SK-N-SH (cell line): Measurements from ENCODE around the gene MARVELD2. TPM values are rescaled to one million over a fixed set of nuclear protein-coding genes. Genes with fewer than 3 reads are reported as not detected.

Source experiments
- CTCF ChIA-PET: fragments of 300-600, 350-600 bp; formaldehyde crosslinking; extraction: SDS; loops from one replicate; lab custom pipeline; 2021; lab: Yijun Ruan, JAX
- POLR2A ChIA-PET: fragments of 350-600 bp; sonication (Branson Sonifier 250); formaldehyde crosslinking; extraction: SDS; loops from one replicate; lab custom pipeline; 2020; ENCODE audit warnings: antibody characterized with exemption, inconsistent platforms; lab: Yijun Ruan, JAX
- DNase-seq: peaks from one replicate; pipeline ENCODE4 v3.0.0; 2012
- H2AFZ ChIP-seq: fragments of 200-600 bp; sonication (generic); 2 replicates; pipeline ENCODE4 v1.8.1; 2016; ENCODE audit warnings: antibody characterized with exemption, mild to moderate bottlenecking, low read depth
- H3F3A ChIP-seq: fragments of 200-600 bp; sonication (generic); replicated peaks from 2 replicates; pipeline ENCODE3; 2016; ENCODE audit warnings: antibody characterized with exemption, mild to moderate bottlenecking; ENCODE audit not compliant: insufficient read depth
- H3K27ac ChIP-seq, 2 experiments: fragments of 200-500 bp in 1 of 2; fragments of 200-600 bp in 1 of 2; sonication (Bioruptor generic) in 1 of 2; sonication (generic), shearing (Covaris generic) in 1 of 2; 2 replicates each; pipeline versions ENCODE4 v1.5.1 to v1.6.1; 2014 to 2016; ENCODE audit warnings: low read depth in 2 of 2, inconsistent platforms in 1 of 2, low read length in 1 of 2, mild to moderate bottlenecking in 1 of 2, mixed read lengths in 1 of 2
- H3K27me3 ChIP-seq: fragments of 200-600 bp; sonication (generic), shearing (Covaris generic); 2 replicates; pipeline ENCODE4 v1.6.1; 2016; ENCODE audit warnings: mixed run types; ENCODE audit not compliant: insufficient read depth
- H3K36me3 ChIP-seq, 2 experiments: fragments of 200-500 bp in 1 of 2; fragments of 200-600 bp in 1 of 2; sonication (Bioruptor generic) in 1 of 2; sonication (generic) in 1 of 2; replicated peaks in 1 of 2; 2 replicates each; pipeline versions ENCODE3 to v1.5.1; 2014 to 2016; ENCODE audit warnings: low read length in 1 of 2, mild to moderate bottlenecking in 1 of 2; ENCODE audit not compliant: insufficient read depth in 2 of 2, control insufficient read depth in 1 of 2
- H3K4me1 ChIP-seq, 2 experiments: fragments of 200-500 bp in 1 of 2; fragments of 200-600 bp in 1 of 2; sonication (Bioruptor generic) in 1 of 2; sonication (generic), shearing (Covaris generic) in 1 of 2; 2 replicates each; pipeline versions ENCODE4 v1.5.1 to v1.6.1; 2014 to 2016; ENCODE audit warnings: low read depth in 1 of 2, low read length in 1 of 2, mixed run types in 1 of 2; ENCODE audit not compliant: insufficient read depth in 2 of 2, control insufficient read depth in 1 of 2
- H3K4me2 ChIP-seq: fragments of 200-600 bp; sonication (generic), shearing (Covaris generic); 2 replicates; pipeline ENCODE4 v1.6.1; 2017; ENCODE audit warnings: mixed run types
- H3K4me3 ChIP-seq, 2 experiments: fragments of 200-500 bp in 1 of 2; fragments of 200-600 bp in 1 of 2; sonication (Bioruptor generic) in 1 of 2; sonication (generic), shearing (Covaris generic) in 1 of 2; 2 replicates each; pipeline versions ENCODE4 v1.5.1 to v1.8.1; 2014 to 2016; ENCODE audit warnings: low read depth in 2 of 2, inconsistent platforms in 1 of 2, low read length in 1 of 2, mild to moderate bottlenecking in 1 of 2, mixed read lengths in 1 of 2, moderate library complexity in 1 of 2
- H3K79me2 ChIP-seq: fragments of 200-600 bp; sonication (generic); 2 replicates; pipeline ENCODE4 v1.8.1; 2017; ENCODE audit warnings: mild to moderate bottlenecking; ENCODE audit not compliant: insufficient read depth
- H3K9ac ChIP-seq: fragments of 200-600 bp; sonication (generic); 2 replicates; pipeline ENCODE4 v1.6.1; 2017; ENCODE audit warnings: mixed run types
- H3K9me2 ChIP-seq: fragments of 200-600 bp; sonication (generic); 2 replicates; pipeline ENCODE4 v1.6.1; 2017; ENCODE audit warnings: mixed run types
- H3K9me3 ChIP-seq: fragments of 200-600 bp; sonication (generic); 2 replicates; pipeline ENCODE4 v1.6.1; 2017; ENCODE audit warnings: mixed run types, mild to moderate bottlenecking, moderate library complexity
- H4K20me1 ChIP-seq: fragments of 200-600 bp; sonication (generic); 2 replicates; pipeline ENCODE4 v1.6.1; 2017; ENCODE audit warnings: mild to moderate bottlenecking, mixed run types; ENCODE audit not compliant: insufficient read depth
- FOXJ3 ChIP-seq: sonication (generic); formaldehyde crosslinking; IDR thresholded peaks from 2 replicates; pipeline ENCODE4 v1.5.1; 2020; ENCODE audit warnings: mild to moderate bottlenecking, missing genetic modification reagents
- GATA2 ChIP-seq: sonication (generic); formaldehyde crosslinking; IDR thresholded peaks from 2 replicates; pipeline ENCODE4 v1.5.0; 2020; ENCODE audit warnings: mild to moderate bottlenecking, missing genetic modification reagents
- JUND ChIP-seq: IDR thresholded peaks from 2 replicates; pipeline ENCODE4 v1.4.0; 2012
- NFIC ChIP-seq: IDR thresholded peaks from 2 replicates; pipeline ENCODE4 v1.4.0; 2012; ENCODE audit warnings: borderline replicate concordance
- NRF1 ChIP-seq: IDR thresholded peaks from 2 replicates; pipeline ENCODE4 v1.6.1; 2012; ENCODE audit warnings: low read depth, mild to moderate bottlenecking, low read length
- POLR2AphosphoS5 ChIP-seq: IDR thresholded peaks from 2 replicates; pipeline ENCODE4 v1.6.1; 2012; ENCODE audit warnings: low read depth, low read length
- RAD21 ChIP-seq: IDR thresholded peaks from 2 replicates; pipeline ENCODE4 v1.6.1; 2012; ENCODE audit warnings: mild to moderate bottlenecking, low read length
- SIN3A ChIP-seq: IDR thresholded peaks from 2 replicates; pipeline ENCODE4 v1.6.1; 2012; ENCODE audit warnings: low read depth, mild to moderate bottlenecking, low read length, moderate library complexity, borderline replicate concordance
- TCF12 ChIP-seq: IDR thresholded peaks from 2 replicates; pipeline ENCODE4 v1.4.0; 2012
- TEAD4 ChIP-seq: IDR thresholded peaks from 2 replicates; pipeline ENCODE4 v1.4.0; 2012; ENCODE audit warnings: mild to moderate bottlenecking, borderline replicate concordance; ENCODE audit not compliant: insufficient read depth
- YY1 ChIP-seq: IDR thresholded peaks from 2 replicates; pipeline ENCODE4 v1.4.0; 2012; ENCODE audit warnings: low read depth, mild to moderate bottlenecking
- WGBS: methylation state at CpG from one replicate; pipeline ENCODE4 v1.1.6; 2017; ENCODE audit warnings: low lambda C conversion rate; 5-methylcytosine and 5-hydroxymethylcytosine counted together
- polyA plus RNA-seq, 3 experiments: library from polyadenylated mRNA; depleted of rRNA; stranded (reverse); fragments of >200 nt; gene quantifications; 2 replicates each; pipeline ENCODE4 v1.2.3, GENCODE V29; 2012
- TF ChIP-seq, protein P1 (sequence below): IDR thresholded peaks from 2 replicates; pipeline ENCODE4 v1.4.0; 2012; ENCODE audit warnings: low read depth, borderline replicate concordance
- TF ChIP-seq, protein P2 (sequence below): fragments of 150-350 bp; IDR thresholded peaks from 2 replicates; pipeline ENCODE4 v1.6.1; 2016; ENCODE audit warnings: mild to moderate bottlenecking, low read depth, low read length

MARVELD2 gene
- polyA plus RNA-seq, 1 of the 3 experiments (the other 2 are of a cell fraction) = 0.07 TPM

DNA sequence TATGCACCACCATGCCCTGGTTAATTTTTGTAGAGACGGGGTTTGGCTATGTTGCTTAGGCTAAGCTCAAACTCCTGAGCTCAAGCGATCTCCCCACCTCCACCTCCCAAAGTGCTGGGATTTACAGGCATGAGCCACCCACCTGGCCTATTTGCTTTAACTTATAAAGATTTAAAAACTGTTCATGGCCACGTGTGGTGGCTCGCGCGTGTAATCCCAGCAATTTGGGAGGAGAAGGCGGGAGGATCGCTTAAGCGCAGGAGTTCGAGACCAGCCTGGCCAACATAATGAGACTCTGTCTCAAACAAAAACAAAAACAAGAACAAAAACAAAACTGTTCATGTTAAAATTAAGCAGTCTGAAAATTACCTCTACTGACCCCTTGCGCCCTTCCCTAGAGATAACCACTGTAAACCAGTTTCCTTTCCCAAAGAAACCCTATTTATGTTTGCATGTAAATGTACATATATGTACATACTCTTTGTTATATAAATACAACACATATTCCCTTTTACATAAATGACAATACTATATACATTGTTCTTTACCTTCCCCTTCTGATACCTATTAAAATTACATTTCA lies 47.1 kb upstream of the MARVELD2 start:
- Histone ChIP-seq H3K36me3 (peaks cover 25 to 36% of the 10 kb centered on the region in 2 experiments), H3K4me1 (peaks cover 7 to 13% of the 10 kb centered on the region in 2 experiments; a peak in 3 of 4 replicates), H3K27me3 (no peaks in the 10 kb centered on the region), H3K9me3 (no peaks in the 10 kb centered on the region), H3K9ac (peak overlapping the region; percentile 99), H4K20me1 (peaks cover 15% of the 10 kb centered on the region; the same call in 1 of the 2 replicates), H3K79me2 (peaks cover 94% of the 10 kb centered on the region), H3K27ac (peak overlapping the region in 1 of 2 experiments; percentile 96; a peak in 2 of 4 replicates), H3K4me2 (peak overlapping the region; percentile 84)
- WGBS = 94% methylated on average over 11 of the region's 11 CpGs
- CTCF ChIA-PET = interaction anchor here (1.0 to 1.1 kb wide), 2 partner anchors 274 to 325 kb away, joined by 3 read pairs; partner anchors contain the start of gene SLC30A5
- DNase-seq = no peak
- POLR2A ChIA-PET = no interaction called here
- TF ChIP-seq, protein P1, sequence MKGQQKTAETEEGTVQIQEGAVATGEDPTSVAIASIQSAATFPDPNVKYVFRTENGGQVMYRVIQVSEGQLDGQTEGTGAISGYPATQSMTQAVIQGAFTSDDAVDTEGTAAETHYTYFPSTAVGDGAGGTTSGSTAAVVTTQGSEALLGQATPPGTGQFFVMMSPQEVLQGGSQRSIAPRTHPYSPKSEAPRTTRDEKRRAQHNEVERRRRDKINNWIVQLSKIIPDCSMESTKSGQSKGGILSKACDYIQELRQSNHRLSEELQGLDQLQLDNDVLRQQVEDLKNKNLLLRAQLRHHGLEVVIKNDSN = no peak
- TF ChIP-seq NFIC (no peak), RAD21 (no peak), TEAD4 (no peak), NRF1 (no peak), JUND (no peak)
- TF ChIP-seq, protein P2, sequence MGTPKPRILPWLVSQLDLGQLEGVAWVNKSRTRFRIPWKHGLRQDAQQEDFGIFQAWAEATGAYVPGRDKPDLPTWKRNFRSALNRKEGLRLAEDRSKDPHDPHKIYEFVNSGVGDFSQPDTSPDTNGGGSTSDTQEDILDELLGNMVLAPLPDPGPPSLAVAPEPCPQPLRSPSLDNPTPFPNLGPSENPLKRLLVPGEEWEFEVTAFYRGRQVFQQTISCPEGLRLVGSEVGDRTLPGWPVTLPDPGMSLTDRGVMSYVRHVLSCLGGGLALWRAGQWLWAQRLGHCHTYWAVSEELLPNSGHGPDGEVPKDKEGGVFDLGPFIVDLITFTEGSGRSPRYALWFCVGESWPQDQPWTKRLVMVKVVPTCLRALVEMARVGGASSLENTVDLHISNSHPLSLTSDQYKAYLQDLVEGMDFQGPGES = no peak
- TF ChIP-seq, all 33 proteins: peak for 0
- peak overlapping the region; percentile 85; the same call in 1 of the 2 replicates for H2AFZ ChIP-seq
- no peaks in the 10 kb centered on the region for H3K9me2 ChIP-seq
- H3K4me3 ChIP-seq = peak overlapping the region; percentile 88 to 90
- peaks cover 9% of the 10 kb centered on the region for H3F3A ChIP-seq

DNA sequence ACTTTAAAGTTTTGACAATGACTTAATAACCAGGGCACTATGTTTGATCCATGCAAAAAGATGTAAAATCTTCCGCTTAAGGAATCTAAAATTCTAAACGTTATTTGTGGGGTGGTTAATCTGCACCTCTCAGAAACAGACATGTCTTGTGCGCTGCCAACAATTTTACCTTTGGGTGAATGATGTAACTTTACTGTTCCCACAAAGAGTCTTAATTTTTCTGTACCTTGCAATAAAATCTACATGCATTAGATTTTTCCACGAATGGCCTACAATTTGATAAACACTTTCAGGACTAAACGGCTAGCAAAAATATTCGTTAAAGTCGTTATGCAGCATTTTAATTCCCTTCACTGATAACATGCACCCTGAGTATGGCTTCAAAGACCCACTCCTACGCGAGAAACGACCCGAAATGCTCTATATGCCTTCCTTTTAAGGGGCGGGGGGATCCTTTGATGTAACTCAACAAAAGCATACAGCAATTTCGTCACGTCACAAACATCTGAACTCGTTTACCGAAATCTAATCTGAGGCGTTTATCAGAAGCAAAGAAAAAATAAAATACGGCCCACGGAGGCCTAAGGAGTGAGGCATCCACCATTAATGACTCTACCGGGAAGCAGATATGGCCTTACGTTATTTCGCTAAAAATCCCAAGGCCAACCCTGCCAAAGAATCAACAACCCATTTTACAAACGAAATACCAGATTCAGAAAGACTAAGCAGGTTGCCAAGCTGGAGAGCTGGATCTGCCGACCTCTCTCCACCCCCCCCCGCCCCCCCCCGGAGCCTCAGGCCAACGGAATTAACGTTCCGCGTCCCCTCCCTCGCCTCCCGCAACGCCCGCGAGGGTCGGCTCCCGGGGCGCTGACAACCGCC lies 46.2 kb upstream of the MARVELD2 start:
- Histone ChIP-seq H3K4me3 (peak overlapping the region; percentile 88 to 90), H3K36me3 (peaks cover 26 to 37% of the 10 kb centered on the region in 2 experiments), H3F3A (peaks cover 9% of the 10 kb centered on the region), H3K27me3 (no peaks in the 10 kb centered on the region), H2AFZ (peak overlapping the region; percentile 85), H3K9ac (peak overlapping the region; percentile 99), H3K27ac (peak overlapping the region; percentile 96 to 97), H3K4me2 (peak overlapping the region; percentile 84), H3K9me2 (no peaks in the 10 kb centered on the region), H3K9me3 (no peaks in the 10 kb centered on the region), H3K79me2 (peaks cover 92% of the 10 kb centered on the region)
- CTCF ChIA-PET = no interaction called here
- no peak for TF ChIP-seq TEAD4
- no peak for TF ChIP-seq TCF12
- TF ChIP-seq SIN3A = no peak
- TF ChIP-seq FOXJ3 (CRISPR knock-in tag) = no peak
- no peak for TF ChIP-seq NRF1
- TF ChIP-seq POLR2AphosphoS5 = no peak
- no peak for TF ChIP-seq YY1
- no peak for TF ChIP-seq NFIC
- TF ChIP-seq GATA2 (CRISPR knock-in tag) = no peak
- TF ChIP-seq, all 33 proteins: peak for 0
- POLR2A ChIA-PET = no interaction called here
- peak; percentile 46 for DNase-seq
- 1% methylated on average over 27 of the region's 39 CpGs for WGBS
- Histone ChIP-seq H3K4me1 (peaks cover 7 to 13% of the 10 kb centered on the region in 2 experiments; a peak in 3 of 4 replicates), H4K20me1 (peaks cover 15% of the 10 kb centered on the region; the same call in 1 of the 2 replicates)
